HG03103 (cell line): ENCODE results near the gene SLC12A3.

Experiments
- ATAC-seq: cut with Tn5 transposase; IDR thresholded peaks from one replicate; pipeline ENCODE4 v1.9.1; 2021; ENCODE audit warnings: low read depth; ENCODE audit not compliant: unreplicated experiment

Gene SLC12A3

DNA sequence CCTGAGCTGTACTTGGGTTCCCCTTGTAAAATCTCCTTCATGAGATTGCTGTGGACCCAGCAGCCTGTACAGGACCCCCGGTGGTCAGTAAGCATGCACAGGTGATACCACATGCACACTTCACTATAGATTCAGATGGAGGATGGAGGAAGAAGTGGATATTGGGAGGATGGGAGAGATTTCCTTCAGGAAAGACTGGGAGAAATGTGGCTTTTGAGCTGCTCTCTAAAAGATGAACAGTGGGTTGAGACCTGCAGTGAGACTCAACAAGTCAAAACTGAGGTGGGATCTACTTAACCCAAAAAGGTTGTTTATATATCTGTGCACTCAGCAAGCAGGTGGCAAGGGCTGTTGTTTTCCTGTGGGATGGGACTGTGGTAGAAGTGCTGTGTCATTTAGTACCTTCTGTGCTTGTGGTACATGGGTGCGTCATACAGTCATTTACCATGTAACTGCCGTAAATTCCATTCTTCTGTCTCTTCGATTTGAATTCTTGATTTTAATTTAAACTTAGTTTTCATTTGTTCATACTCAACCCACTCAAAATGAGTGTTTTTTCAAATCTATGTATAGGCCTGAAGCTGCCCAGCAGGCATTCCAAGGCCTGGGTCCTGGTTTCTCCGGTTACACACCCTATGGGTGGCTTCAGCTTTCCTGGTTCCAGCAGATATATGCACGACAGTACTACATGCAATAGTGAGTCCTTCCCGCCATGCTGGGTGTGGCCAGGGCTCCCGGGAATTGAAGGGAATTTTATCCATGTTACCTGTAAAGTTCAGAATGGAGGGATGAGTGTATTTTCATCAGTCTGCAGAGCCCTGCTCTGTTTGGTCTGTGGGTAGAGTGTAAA, 73.9 kb downstream of the SLC12A3 start:
- ATAC-seq, result no peak

DNA sequence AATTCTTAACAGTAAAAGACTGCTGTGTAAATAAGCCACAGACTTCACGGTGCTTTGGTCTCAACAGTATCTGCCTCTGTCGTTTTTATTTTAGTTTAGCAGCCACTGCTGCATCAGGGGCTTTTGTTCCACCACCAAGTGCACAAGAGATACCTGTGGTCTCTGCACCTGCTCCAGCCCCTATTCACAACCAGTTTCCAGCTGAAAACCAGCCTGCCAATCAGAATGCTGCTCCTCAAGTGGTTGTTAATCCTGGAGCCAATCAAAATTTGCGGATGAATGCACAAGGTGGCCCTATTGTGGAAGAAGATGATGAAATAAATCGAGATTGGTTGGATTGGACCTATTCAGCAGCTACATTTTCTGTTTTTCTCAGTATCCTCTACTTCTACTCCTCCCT, 74.8 kb downstream of the SLC12A3 start:
- ATAC-seq, result no peak

- no peak for ATAC-seq
Measured at GRCh38 chr16:56941092-56941491, 76.1 kb downstream of the SLC12A3 start.

DNA sequence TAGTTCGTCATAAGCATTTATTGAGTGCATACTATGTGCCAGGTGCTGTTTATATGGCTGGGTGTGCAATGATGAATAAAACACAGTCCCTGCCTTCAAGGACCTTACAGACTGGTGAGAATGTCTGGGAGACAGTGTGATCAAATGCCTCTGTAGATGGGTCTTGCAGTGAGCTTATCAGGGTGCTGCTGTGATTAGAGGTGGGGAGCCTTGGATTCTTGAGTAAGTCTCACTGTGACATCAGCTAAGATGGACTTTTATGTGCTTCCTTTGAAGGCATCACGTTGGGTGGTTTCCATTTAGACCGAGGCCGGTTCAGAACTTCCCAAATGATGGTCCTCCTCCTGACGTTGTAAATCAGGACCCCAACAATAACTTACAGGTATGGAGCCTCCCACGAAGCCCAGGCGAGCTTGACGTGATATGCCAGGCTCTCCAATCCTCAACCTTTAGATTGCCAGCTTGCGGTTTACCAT, 76.9 kb downstream of the SLC12A3 start:
- ATAC-seq, result no peak

DNA sequence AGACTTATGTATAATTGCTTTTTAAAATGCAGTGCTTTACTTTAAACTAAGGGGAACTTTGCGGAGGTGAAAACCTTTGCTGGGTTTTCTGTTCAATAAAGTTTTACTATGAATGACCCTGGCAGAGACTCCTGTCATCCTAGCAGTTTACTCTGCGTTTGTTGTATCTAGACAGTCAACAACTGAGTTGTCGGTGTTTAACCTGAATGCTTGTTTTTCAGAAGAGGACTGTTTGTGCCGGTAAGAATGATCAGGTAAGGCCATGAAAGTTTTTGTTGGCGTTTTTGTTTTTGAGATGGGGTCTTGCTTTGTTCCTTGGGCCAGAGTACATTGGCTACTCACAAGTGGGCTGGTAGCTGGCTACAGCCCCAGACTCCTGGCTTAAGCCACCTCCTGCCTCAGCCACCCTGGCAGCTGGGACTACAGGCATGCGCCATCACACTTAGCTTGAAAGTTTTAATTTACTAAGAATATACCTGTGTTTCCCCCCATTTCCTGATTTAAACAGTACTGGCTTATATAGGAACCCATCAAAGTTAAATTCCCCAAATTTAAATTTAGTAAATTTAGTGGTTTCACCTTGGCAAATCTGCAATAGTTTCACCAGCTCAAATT, 78.9 kb downstream of the SLC12A3 start:
- no peak for ATAC-seq

DNA sequence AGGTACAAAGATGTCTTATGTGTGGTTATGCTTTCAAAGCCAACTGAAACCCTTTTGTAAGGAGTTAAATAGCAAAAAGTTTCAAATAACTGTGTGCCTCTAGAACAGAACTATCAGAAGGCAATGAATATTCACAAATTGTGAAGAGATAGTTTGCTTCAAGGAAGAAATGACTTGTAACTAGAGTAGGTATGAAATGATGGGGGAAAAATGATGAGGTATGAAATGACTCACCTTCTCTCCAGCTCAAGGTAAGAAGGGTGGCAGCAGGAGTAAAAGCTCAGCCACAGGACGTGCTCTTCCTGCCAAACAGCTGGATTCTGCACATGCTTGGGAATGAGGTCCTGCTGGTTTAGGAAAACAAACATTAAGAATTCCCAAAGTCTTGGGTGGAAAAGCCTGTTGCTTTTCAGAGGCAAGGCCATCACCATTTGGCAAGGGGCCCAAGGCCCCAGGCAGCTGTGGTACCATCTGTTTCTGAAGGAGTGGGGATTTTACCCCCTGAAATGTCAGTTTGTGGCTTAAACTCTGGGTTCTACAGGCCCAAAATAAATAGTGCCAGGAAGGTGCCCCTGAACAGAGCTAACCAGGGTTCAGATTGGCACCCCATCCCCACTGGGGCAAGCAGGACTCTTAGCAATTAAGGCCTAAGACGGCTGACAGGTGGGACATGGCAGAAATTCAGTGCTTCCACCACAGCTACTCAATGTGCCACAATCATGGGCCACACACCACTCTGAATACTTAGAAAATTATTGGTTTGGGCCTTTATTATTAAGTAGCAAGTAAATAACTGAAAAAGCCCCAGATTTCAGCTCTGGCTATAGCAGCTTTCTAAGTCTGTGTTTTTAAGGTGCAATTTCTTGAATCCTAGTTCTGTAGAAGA, 80.2 kb downstream of the SLC12A3 start:
- ATAC-seq, result no peak

DNA sequence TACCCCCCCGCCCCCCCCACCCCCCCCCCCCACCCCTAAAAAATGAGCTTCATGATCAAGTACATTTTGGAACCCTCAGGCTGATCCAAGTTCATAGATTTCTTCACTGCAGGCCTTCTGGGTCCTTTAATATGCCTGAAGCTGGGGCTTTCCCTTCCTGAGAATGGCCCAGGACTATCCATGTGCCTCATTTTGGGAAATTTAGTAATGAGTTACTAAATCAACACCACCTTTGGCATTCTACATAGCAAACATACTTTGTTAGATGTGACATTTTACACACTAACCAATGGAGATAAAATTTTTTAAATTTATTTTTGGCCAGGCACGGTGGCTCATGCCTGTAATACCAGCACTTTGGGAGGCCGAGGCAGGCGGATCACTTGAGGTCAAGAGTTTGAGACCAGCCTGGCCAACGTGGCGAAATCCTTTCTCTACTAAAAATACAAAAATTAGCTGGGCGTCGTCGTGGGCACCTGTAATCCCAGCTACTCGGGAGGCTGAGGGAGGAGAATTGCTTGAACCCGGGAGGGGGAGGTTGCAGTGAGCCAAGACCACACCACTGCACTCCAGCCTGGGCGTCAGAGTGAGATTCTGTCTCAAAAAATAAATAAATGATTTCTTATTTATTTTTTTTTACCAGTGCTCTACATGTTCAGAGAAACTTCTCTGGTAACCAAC, 81.0 kb downstream of the SLC12A3 start:
- no peak for ATAC-seq

DNA sequence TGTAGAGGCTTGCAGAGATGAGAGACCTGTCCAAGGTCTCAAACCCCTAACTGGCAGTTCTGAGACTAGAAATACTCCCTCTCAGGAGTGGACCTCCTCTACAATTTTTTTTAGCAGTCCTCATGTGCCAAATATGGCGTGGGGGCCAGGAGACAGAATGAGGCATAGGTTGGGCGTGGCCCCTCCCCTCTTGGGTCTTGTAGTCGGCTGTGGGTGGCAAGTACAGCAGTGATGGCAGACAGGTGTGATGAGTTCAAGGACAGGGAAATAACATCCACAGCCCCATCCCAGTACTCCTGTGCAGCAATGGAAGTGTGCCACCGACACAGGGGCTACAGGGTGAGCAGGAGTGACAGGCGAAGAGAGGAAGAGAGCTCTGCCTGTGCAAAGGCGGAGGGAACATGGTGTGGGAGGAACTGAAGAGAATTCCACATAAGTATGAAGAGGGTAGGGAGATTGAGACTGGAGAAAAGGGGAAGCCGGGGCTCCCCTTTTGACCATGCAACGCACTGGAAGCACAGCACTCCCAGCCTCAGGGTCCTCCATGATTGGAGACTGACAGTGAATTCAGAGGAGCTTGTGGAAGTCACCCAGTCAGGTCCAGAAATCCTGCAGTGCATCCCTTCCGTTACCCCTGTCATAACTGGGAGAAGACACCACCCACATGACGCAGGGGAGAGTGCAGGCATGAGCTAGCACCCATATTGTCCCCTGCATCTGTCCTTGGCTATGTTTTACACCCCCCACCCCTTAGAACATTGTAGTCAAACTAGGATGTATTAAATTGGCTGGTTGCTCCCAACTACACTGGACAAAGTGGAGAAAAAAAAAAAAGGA, 82.0 kb downstream of the SLC12A3 start:
- no peak for ATAC-seq

DNA sequence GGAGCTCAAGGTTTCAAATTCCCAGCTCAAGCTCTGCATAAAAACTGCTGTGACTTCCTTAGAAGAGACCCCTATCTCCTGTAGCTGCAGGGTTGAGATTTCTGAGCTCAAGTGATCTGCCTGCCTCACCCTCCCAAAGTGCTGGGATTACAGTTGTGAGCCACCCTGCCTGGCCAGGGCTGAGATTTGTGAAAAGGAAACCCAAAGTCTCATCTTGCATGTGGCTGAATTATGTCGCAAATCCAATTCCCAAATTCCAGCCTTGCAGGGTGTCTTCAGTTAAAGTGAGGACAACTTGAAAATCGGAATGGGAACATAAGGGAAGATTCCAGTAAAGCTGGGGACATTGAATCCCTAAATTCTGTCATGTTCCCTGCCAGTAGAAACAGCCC, 82.6 kb downstream of the SLC12A3 start:
- ATAC-seq, result no peak

DNA sequence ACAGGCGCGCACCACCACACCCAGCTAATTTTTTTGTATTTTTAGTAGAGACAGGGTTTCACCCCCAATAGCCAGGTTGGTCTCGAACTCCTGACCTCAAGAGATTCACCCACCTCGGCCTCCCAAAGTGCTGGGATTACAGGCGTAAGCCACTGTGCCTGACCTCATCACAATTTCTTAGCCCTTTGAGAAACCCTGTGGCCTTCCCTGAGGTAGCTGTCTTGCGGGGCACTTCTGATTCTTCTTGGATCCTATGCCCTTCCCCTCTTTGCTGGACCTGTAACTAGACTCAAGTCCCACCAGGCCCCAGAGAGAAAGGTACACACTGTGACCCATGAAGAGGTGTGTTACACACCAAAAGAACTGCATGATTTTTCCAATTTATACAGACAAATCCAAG, 83.2 kb downstream of the SLC12A3 start:
- ATAC-seq, result no peak

DNA sequence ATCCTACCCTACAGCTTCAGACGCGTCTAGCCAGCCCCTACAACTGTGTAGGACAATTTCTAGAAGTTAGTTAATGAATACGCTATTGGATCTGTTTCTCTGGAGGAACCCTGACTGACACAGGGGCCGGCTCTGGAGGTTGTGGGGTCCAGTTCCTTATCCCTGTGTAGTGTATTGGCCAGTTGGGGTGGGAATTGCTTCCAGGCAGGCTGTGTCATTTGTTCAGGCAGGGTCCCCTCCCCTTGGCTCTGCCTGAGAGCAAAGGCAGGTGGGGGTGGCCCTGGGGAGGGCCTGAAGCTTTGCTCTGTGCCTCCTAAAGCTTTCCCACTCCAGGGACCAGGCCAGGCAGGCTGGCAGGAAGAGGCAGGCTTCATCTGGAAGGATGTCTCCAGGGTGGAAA, 85.0 kb downstream of the SLC12A3 start:
- no peak for ATAC-seq

GRCh38 chr16:56950455-56950854, 85.4 kb downstream of the SLC12A3 start:
- no peak for ATAC-seq

DNA sequence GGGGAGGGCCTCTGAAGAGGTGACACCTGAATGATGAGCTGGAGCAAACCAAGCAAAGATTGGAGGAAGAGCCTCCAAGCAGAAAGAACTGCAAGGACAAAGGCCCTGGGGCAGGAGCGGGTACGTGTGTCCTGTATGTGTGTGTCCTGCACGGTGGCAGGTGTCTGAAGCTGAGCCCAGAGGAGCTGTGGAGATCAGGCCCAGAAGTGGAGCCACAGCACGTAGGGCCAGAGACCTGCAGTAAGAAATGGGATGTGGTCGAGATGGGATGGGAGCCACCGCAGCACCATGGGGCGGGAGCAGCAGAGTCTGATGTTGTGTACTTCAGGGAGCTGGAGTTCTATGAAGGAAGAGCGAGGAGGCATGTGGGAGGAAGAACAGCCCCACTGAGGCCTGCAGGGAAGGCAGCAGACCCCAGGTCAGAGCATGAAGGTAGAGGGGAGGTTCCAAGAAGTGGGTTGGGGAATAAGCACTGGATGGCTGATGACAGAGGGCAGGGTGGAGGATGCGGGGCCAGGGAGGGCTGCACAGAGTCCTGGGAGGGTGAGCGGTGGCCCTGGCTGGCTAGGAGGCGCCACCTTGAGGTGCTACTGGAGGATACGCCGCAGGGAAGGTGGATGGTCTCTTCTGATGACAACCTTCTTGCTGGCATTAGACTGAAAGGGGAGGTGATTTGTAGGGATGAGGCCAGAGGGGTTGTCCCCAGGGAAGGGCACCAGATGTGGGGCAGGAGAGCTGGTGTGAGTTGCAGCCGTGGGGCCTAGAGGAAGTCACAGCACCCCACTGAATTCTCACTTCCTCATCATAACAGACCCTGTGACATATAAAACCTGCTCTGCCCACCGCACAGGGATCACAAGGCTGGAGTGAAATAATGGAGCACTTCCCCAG, 86.1 kb downstream of the SLC12A3 start:
- peak; percentile 62 for ATAC-seq

GRCh38 chr16:56953006-56953405, 88.0 kb downstream of the SLC12A3 start:
- ATAC-seq, result no peak

DNA sequence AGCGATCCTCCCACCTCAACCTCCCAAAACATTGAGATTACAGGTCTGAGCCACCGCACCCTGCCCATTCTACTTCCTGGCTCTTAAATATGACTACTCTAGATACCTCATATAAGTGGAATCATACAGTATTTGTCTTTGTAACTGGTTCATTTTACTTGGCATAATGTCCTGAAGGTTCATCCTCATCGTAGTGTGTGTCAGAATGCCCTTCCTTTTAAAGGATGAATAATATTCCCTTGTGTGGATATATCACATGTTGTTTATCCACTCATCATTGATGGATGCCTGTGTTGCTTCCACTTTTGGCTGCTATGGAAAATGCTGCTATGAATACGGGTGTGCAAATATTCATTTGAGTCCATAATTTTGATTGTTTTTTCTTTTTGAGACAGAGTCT, 91.1 kb downstream of the SLC12A3 start:
- ATAC-seq, result no peak

- no peak for ATAC-seq
Measured at GRCh38 chr16:56956756-56957155, 91.7 kb downstream of the SLC12A3 start.

DNA sequence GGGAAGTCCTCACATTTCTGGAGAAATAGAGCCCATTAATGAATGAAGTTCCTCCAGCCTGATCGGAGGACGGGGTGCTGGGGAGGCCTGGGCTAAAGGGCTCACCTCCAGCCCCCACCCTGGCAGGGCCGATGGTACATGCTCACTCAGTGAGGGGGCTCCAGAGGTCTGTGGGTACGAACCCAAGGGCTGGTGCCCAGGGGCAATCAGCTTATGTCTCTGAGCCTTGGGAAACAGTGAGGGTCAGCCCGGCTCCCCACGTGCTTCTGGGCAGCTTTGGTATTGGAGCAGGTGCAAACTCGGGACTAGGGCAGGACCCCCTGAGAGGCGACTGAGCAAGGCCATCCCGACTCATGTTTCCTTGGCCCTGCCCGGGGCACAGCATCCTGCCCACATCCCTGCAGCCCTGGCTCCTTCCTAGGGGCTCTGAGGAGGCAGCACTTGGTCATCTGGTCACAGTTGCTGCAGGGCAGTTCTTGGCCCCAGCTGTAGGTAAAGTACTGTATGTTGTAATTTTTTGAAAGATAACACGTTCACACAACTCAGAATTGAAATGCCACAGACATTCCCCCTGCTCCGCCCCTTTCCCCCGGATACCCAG, 95.8 kb downstream of the SLC12A3 start:
- ATAC-seq, result no peak

DNA sequence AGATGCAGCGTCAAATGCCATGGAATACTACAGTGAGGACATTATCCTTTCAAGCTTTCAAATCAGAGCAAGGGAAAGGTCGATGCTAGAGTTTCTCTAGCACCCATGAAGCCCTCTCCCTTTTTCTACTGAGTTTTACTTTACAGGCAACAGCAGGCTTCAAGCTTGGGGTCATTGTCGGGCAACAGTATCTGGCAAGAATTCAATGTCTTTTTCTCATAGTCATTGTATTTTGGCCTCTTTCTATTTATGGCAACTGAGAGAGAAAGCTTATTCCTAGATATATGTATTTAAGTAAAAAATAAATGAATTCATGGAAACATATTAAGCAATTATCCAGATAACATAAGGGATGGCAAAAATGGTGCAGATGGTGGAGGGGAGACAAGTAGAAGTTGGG, 96.4 kb downstream of the SLC12A3 start:
- no peak for ATAC-seq
